DND-41 (cell line): Measurements from ENCODE around the gene LGALSL.
A peak's percentile ranks its signal among the peaks of the same experiment; 100 is the strongest.

ENCODE experiments used
- ATAC-seq: fragments of 200-7000 bp; cut with Tn5 transposase; 3 replicates; pipeline ENCODE4 v1.9.1; 2021; ENCODE audit warnings: low read depth; ENCODE audit not compliant: insufficient read depth
- DNase-seq: peaks from one replicate; pipeline ENCODE4 v3.0.0-alpha.2; 2020
- H2AFZ ChIP-seq: 2 replicates; pipeline ENCODE4 v1.6.0; 2012; ENCODE audit warnings: low read depth, low read length
- H3K27ac ChIP-seq: 2 replicates; pipeline ENCODE4 v1.5.1; 2012; ENCODE audit warnings: low read length, inconsistent platforms
- H3K27me3 ChIP-seq: fragments of 200-600 bp; sonication (generic); 2 replicates; pipeline ENCODE4 v1.6.0; 2012; ENCODE audit warnings: low read length, mild to moderate bottlenecking, inconsistent platforms; ENCODE audit not compliant: insufficient read depth, poor library complexity
- H3K36me3 ChIP-seq: 2 replicates; pipeline ENCODE4 v1.5.1; 2012; ENCODE audit warnings: low read length, inconsistent platforms; ENCODE audit not compliant: insufficient read depth
- H3K4me1 ChIP-seq: 2 replicates; pipeline ENCODE4 v1.5.1; 2012; ENCODE audit warnings: mild to moderate bottlenecking, low read length; ENCODE audit not compliant: insufficient read depth
- H3K4me2 ChIP-seq: 2 replicates; pipeline ENCODE4 v1.6.0; 2012; ENCODE audit warnings: mild to moderate bottlenecking, moderate library complexity, low read length, inconsistent platforms; ENCODE audit not compliant: insufficient read depth
- H3K4me3 ChIP-seq, 2 experiments: fragments of 200-600 bp in 1 of 2; shearing (Covaris generic) in 1 of 2; 2 replicates each; pipeline ENCODE4 v1.5.1; 2012 to 2016; ENCODE audit warnings: inconsistent platforms in 2 of 2, low read length in 2 of 2, mild to moderate bottlenecking in 2 of 2, low read depth in 1 of 2, moderate library complexity in 1 of 2
- H3K79me2 ChIP-seq: 2 replicates; pipeline ENCODE4 v1.6.0; 2012; ENCODE audit warnings: low read length, inconsistent platforms; ENCODE audit not compliant: insufficient read depth
- H3K9ac ChIP-seq: 2 replicates; pipeline ENCODE4 v1.6.0; 2012; ENCODE audit warnings: low read depth, mild to moderate bottlenecking, inconsistent platforms, low read length, moderate library complexity
- H3K9me3 ChIP-seq: 2 replicates; pipeline ENCODE4 v1.5.1; 2012; ENCODE audit warnings: low read length, moderate library complexity, mild to moderate bottlenecking, inconsistent platforms; ENCODE audit not compliant: insufficient read depth, severe bottlenecking
- H4K20me1 ChIP-seq: 2 replicates; pipeline ENCODE4 v1.6.0; 2012; ENCODE audit warnings: low read length; ENCODE audit not compliant: insufficient read depth
- EZH2 ChIP-seq: IDR thresholded peaks from 3 replicates; pipeline ENCODE4 v1.6.1; 2012; ENCODE audit warnings: borderline replicate concordance, low read depth, mild to moderate bottlenecking, moderate library complexity, low read length, inconsistent platforms; ENCODE audit not compliant: severe bottlenecking
- TF ChIP-seq, protein P1 (sequence below): IDR thresholded peaks from 2 replicates; pipeline ENCODE4 v1.5.1; 2012; ENCODE audit warnings: borderline replicate concordance, low read length, moderate library complexity, mild to moderate bottlenecking; ENCODE audit not compliant: poor library complexity, severe bottlenecking; ENCODE audit errors: extremely low read depth

LGALSL gene

DNA sequence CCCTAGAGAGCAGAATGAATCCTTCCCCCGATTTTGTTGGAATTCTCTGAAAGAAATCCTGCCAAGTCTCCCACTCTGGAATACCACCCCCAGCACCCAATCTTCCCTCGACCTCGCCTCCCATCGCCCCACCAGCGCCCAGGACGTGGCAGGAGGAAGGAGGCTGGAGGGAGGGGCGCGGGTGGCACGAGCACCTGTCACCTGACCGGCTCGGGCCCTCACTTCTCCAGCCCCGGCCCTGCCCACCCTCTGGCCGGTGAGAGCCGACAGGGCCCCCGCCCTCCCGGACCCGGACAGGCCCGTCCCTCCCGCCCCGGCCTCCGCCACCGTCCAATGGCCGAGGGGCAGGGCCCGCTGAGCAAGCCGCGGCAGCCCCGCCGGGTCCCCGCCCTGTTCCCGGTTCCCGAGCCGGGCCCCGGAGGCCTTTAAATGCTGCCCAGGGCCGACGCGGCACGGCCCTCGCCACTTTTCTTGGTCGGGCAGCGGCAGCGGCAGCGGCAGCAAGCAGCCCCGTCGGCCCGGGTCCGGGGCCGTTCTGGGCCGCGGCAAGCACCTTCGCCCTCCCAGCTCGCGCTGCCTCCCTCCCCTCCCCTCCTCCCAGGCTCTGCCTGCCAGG, at the start of gene LGALSL:
Gene LGALSL (plus strand): TSS at position 393 of the 616 bp plus-strand sequence. CDS start 384 bp downstream, outside the sequence.
- peaks cover 3% of the 10 kb centered on the region; the same call in 1 of the 2 replicates for H3K4me1 ChIP-seq
- no peaks in the 10 kb centered on the region for H3K79me2 ChIP-seq
- no peaks in the 10 kb centered on the region for H3K9me3 ChIP-seq
- ATAC-seq (peak; percentile 79), DNase-seq (peak; percentile 47)
- H3K4me2 ChIP-seq = peak within 1 kb of the TSS; percentile 65
- peaks cover 57% of the 10 kb centered on the region for H3K27me3 ChIP-seq
- H4K20me1 ChIP-seq = no peaks in the 10 kb centered on the region
- peak within 1 kb of the TSS; percentile 50; the same call in 1 of the 2 replicates for H2AFZ ChIP-seq
- H3K9ac ChIP-seq = 0 out of 2 replicates have a peak within 1 kb of the TSS, but pooled peaks have one; percentile 28
- H3K4me3 ChIP-seq = peak within 1 kb of the TSS in 1 of 2 experiments; percentile 50; a peak in 2 of 4 replicates
- no peaks in the 10 kb centered on the region for H3K36me3 ChIP-seq
- TF ChIP-seq, protein P1, sequence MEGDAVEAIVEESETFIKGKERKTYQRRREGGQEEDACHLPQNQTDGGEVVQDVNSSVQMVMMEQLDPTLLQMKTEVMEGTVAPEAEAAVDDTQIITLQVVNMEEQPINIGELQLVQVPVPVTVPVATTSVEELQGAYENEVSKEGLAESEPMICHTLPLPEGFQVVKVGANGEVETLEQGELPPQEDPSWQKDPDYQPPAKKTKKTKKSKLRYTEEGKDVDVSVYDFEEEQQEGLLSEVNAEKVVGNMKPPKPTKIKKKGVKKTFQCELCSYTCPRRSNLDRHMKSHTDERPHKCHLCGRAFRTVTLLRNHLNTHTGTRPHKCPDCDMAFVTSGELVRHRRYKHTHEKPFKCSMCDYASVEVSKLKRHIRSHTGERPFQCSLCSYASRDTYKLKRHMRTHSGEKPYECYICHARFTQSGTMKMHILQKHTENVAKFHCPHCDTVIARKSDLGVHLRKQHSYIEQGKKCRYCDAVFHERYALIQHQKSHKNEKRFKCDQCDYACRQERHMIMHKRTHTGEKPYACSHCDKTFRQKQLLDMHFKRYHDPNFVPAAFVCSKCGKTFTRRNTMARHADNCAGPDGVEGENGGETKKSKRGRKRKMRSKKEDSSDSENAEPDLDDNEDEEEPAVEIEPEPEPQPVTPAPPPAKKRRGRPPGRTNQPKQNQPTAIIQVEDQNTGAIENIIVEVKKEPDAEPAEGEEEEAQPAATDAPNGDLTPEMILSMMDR = no peak
- TF ChIP-seq EZH2 = peak; percentile 48
- H3K27ac ChIP-seq = no peak within 1 kb of the TSS

DNA sequence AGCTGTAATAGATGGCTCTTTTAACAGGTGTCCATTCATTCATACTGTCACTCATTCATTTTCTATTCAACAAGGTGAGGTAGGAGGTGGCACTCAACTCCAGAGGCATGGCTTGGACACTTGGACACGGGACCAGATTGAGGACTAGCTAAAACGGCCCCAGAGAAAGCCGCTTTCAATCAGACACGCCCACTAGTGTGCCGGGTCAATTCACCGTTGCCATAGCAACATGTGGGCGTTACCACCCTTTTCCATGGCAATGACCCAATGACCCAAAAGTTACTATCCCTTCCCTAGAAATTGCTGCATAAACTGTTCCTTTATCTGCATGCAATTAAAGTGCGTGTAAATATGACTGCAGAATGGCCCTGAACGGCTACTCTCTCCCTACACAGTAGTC, 49.2 kb upstream of the LGALSL start:
- Histone ChIP-seq H3K4me2 (no peak overlapping the region), H2AFZ (no peak overlapping the region), H3K4me1 (no peaks in the 10 kb centered on the region), H3K27me3 (peaks cover 24% of the 10 kb centered on the region), H3K79me2 (no peaks in the 10 kb centered on the region), H3K36me3 (no peaks in the 10 kb centered on the region), H3K27ac (no peak overlapping the region), H3K9ac (no peak overlapping the region), H3K9me3 (no peaks in the 10 kb centered on the region), H3K4me3 (no peak overlapping the region), H4K20me1 (no peaks in the 10 kb centered on the region)
- TF ChIP-seq, protein P1 = no peak
- no peak for TF ChIP-seq EZH2
- DNase-seq (no peak), ATAC-seq (no peak)

DNA sequence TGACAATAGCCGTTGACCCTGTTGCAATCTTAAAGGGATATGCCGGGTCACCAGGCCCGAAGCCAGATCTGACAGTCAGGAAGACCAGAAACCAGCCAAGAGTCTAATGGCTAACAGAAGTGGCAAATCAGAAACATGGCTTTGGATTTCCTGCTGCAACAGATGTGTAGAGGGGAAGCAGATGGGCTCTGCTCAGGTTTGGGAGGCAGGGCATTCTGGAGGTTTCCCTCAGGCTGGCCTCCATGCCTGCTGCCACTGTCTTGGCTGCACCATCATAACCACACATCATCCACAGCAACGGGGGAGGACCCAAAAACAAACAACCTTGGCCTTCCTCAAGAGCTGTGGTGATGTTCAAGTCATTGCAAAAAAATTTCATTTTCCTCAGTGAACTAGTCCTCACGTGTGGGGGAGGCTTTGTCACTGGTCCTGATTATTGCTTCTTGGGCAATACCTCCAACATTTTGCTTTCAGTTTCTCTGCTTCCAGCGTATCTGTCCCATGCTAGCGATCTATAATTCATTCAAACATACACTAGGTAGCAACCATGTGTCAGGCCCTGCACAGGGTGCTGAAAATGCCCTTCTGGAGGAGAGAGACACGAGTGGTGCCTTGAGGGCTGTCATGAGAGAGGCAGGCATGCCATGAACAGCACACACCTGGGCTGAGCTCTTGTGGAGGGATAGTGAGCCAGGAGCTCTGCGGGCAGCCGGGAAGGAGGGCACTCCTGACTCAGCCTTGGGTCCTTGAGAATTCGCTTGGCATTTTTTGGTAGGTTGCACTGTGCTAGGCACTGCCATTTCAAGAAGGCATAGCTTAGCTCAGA, 48.2 kb upstream of the LGALSL start:
- no peak overlapping the region for H3K9ac ChIP-seq
- DNase-seq (no peak), ATAC-seq (no peak)
- no peak overlapping the region for H2AFZ ChIP-seq
- no peaks in the 10 kb centered on the region for H3K36me3 ChIP-seq
- no peaks in the 10 kb centered on the region for H3K4me1 ChIP-seq
- H3K27ac ChIP-seq = no peak overlapping the region
- no peaks in the 10 kb centered on the region for H3K9me3 ChIP-seq
- peaks cover 14% of the 10 kb centered on the region for H3K27me3 ChIP-seq
- no peaks in the 10 kb centered on the region for H4K20me1 ChIP-seq
- no peak for TF ChIP-seq EZH2
- TF ChIP-seq, protein P1 = no peak
- H3K4me2 ChIP-seq = no peak overlapping the region
- H3K79me2 ChIP-seq = no peaks in the 10 kb centered on the region
- H3K4me3 ChIP-seq = no peak overlapping the region
